Activated gamma-delta T cell treated with anti-CD3 and anti-CD28 coated beads, Interleukin-2, amount 50 U/mL, for 16 hours (primary cell): ENCODE results near the gene PDE10A.
"Not testable (repeated sequence)": the region's sequence is repeated elsewhere in the genome, so short reads cannot be mapped to it uniquely, and the experiment has no call there.

Experiments used
- DNase-seq: peaks from one replicate; pipeline ENCODE4 v3.0.0-alpha.2; 2020; ENCODE audit warnings: low read depth

Gene PDE10A

GRCh38 chr6:165585060-165585459, 78.0 kb downstream of the PDE10A start:
- DNase-seq: no peak

GRCh38 chr6:165584541-165584940, 78.5 kb downstream of the PDE10A start:
- no peak for DNase-seq

- DNase-seq: no peak
Observed at GRCh38 chr6:165581678-165582077, 81.4 kb downstream of the PDE10A start.

GRCh38 chr6:165580136-165580535, 82.9 kb downstream of the PDE10A start:
- DNase-seq: no peak

- DNase-seq: no peak
Observed at GRCh38 chr6:165579151-165579550, 83.9 kb downstream of the PDE10A start.

- DNase-seq: no peak
Observed at GRCh38 chr6:165577556-165577955, 85.5 kb downstream of the PDE10A start.

GRCh38 chr6:165575158-165575549, 87.9 kb downstream of the PDE10A start:
- DNase-seq: no peak

- no peak for DNase-seq
Observed at GRCh38 chr6:165574220-165575157, 88.6 kb downstream of the PDE10A start.

- DNase-seq: no peak
Observed at GRCh38 chr6:165573671-165574070, 89.4 kb downstream of the PDE10A start.

- DNase-seq: no peak
Observed at GRCh38 chr6:165571721-165572132, 91.3 kb downstream of the PDE10A start.

GRCh38 chr6:165571068-165571682, 91.9 kb downstream of the PDE10A start:
- DNase-seq: no peak

GRCh38 chr6:165568326-165568725, 94.7 kb downstream of the PDE10A start:
- DNase-seq: no peak

- no peak for DNase-seq
Observed at GRCh38 chr6:165566088-165566828, 96.8 kb downstream of the PDE10A start.

GRCh38 chr6:165562421-165563090, 100.5 kb downstream of the PDE10A start:
- no peak for DNase-seq

- DNase-seq: no peak
Observed at GRCh38 chr6:165559632-165560031, 103.4 kb downstream of the PDE10A start.

- not testable (repeated sequence) for DNase-seq
Observed at GRCh38 chr6:165558097-165558496, 104.9 kb downstream of the PDE10A start.

GRCh38 chr6:165557674-165558073, 105.4 kb downstream of the PDE10A start:
- no peak for DNase-seq

- no peak for DNase-seq
Observed at GRCh38 chr6:165556116-165556843, 106.8 kb downstream of the PDE10A start.

- not testable (repeated sequence) for DNase-seq
Observed at GRCh38 chr6:165554644-165555043, 108.4 kb downstream of the PDE10A start.

- DNase-seq: no peak
Observed at GRCh38 chr6:165552248-165552736, 110.7 kb downstream of the PDE10A start.

- no peak for DNase-seq
Observed at GRCh38 chr6:165551828-165552227, 111.2 kb downstream of the PDE10A start.
